H1 (cell line): ENCODE results near the gene MPP3. TPM values are rescaled to one million over a fixed set of nuclear protein-coding genes. Genes with fewer than 3 reads are reported as not detected.

Source experiments
- BCL11A ChIP-seq, 2 experiments: IDR thresholded peaks; one replicate each; pipeline ENCODE4 v1.6.1; 2011; ENCODE audit warnings: low read depth in 2 of 2, low read length in 2 of 2, mild to moderate bottlenecking in 2 of 2
- CEBPB ChIP-seq: IDR thresholded peaks from 2 replicates; pipeline ENCODE4 v1.6.1; 2012; ENCODE audit warnings: low read depth, low read length
- POLR2A ChIP-seq, 2 experiments: IDR thresholded peaks; 1 replicate in 1 of 2; 2 replicates in 1 of 2; pipeline ENCODE4 v1.6.1; 2011; ENCODE audit warnings: low read depth in 2 of 2, low read length in 2 of 2, mild to moderate bottlenecking in 2 of 2; ENCODE audit errors: control extremely low read depth in 1 of 2
- SAP30 ChIP-seq: fragments of 300-600 bp; sonication (generic); IDR thresholded peaks from 2 replicates; pipeline ENCODE4 v1.7.1; 2012; ENCODE audit warnings: low read length, moderate library complexity, mild to moderate bottlenecking, inconsistent platforms; ENCODE audit not compliant: insufficient read depth, insufficient replicate concordance
- SIX5 ChIP-seq: IDR thresholded peaks from 2 replicates; pipeline ENCODE4 v1.6.1; 2011; ENCODE audit warnings: mild to moderate bottlenecking, low read depth, low read length
- SUZ12 ChIP-seq: fragments of 200-600 bp; sonication (generic); IDR thresholded peaks from 2 replicates; pipeline ENCODE4 v1.6.1; 2012; ENCODE audit warnings: mild to moderate bottlenecking, inconsistent platforms, low read length, moderate library complexity, mixed read lengths
- TBP ChIP-seq: IDR thresholded peaks from 2 replicates; pipeline ENCODE4 v1.6.1; 2011; ENCODE audit warnings: low read depth, low read length, improper control_type of control experiment
- YY1 ChIP-seq: IDR thresholded peaks from 2 replicates; pipeline ENCODE4 v1.6.1; 2011; ENCODE audit warnings: low read depth, mild to moderate bottlenecking, low read length
- polyA plus RNA-seq, 7 experiments: library from polyadenylated mRNA; depleted of rRNA in 3 of 7; stranded (reverse) in 5 of 7; unstranded in 2 of 7; fragments of >200 nt in 5 of 7; fragments of 200-250 nt in 2 of 7; gene quantifications; 1 replicate in 5 of 7; 2 replicates in 1 of 7; 4 replicates in 1 of 7; pipeline versions ENCODE4 v1.2.1 to v1.2.3, GENCODE V29; 2011 to 2013; ENCODE audit warnings: missing spikeins in 2 of 7, mixed read lengths in 2 of 7
- total RNA-seq: library from RNA; stranded (reverse); fragmentation: NEBNext Ultra II Directional; extraction: Animal tissue kit (Norgen Biotek cat#: 25700); gene quantifications from 2 replicates; pipeline ENCODE4 v1.2.1, GENCODE V29; 2021
- TF ChIP-seq, protein P1 (sequence below): fragments of 300-600 bp; sonication (generic); IDR thresholded peaks from 2 replicates; pipeline ENCODE4 v1.7.1; 2012; ENCODE audit warnings: low read length, moderate library complexity, mild to moderate bottlenecking, inconsistent platforms; ENCODE audit not compliant: insufficient replicate concordance

The MPP3 gene
- total and polyA plus RNA-seq, 2 of the 8 experiments (the other 6 are each of a cell fraction or from before 2014, with no cell fraction given): 3.1 to 6.1 TPM

- TF ChIP-seq SAP30: no peak
- TF ChIP-seq, protein P1, sequence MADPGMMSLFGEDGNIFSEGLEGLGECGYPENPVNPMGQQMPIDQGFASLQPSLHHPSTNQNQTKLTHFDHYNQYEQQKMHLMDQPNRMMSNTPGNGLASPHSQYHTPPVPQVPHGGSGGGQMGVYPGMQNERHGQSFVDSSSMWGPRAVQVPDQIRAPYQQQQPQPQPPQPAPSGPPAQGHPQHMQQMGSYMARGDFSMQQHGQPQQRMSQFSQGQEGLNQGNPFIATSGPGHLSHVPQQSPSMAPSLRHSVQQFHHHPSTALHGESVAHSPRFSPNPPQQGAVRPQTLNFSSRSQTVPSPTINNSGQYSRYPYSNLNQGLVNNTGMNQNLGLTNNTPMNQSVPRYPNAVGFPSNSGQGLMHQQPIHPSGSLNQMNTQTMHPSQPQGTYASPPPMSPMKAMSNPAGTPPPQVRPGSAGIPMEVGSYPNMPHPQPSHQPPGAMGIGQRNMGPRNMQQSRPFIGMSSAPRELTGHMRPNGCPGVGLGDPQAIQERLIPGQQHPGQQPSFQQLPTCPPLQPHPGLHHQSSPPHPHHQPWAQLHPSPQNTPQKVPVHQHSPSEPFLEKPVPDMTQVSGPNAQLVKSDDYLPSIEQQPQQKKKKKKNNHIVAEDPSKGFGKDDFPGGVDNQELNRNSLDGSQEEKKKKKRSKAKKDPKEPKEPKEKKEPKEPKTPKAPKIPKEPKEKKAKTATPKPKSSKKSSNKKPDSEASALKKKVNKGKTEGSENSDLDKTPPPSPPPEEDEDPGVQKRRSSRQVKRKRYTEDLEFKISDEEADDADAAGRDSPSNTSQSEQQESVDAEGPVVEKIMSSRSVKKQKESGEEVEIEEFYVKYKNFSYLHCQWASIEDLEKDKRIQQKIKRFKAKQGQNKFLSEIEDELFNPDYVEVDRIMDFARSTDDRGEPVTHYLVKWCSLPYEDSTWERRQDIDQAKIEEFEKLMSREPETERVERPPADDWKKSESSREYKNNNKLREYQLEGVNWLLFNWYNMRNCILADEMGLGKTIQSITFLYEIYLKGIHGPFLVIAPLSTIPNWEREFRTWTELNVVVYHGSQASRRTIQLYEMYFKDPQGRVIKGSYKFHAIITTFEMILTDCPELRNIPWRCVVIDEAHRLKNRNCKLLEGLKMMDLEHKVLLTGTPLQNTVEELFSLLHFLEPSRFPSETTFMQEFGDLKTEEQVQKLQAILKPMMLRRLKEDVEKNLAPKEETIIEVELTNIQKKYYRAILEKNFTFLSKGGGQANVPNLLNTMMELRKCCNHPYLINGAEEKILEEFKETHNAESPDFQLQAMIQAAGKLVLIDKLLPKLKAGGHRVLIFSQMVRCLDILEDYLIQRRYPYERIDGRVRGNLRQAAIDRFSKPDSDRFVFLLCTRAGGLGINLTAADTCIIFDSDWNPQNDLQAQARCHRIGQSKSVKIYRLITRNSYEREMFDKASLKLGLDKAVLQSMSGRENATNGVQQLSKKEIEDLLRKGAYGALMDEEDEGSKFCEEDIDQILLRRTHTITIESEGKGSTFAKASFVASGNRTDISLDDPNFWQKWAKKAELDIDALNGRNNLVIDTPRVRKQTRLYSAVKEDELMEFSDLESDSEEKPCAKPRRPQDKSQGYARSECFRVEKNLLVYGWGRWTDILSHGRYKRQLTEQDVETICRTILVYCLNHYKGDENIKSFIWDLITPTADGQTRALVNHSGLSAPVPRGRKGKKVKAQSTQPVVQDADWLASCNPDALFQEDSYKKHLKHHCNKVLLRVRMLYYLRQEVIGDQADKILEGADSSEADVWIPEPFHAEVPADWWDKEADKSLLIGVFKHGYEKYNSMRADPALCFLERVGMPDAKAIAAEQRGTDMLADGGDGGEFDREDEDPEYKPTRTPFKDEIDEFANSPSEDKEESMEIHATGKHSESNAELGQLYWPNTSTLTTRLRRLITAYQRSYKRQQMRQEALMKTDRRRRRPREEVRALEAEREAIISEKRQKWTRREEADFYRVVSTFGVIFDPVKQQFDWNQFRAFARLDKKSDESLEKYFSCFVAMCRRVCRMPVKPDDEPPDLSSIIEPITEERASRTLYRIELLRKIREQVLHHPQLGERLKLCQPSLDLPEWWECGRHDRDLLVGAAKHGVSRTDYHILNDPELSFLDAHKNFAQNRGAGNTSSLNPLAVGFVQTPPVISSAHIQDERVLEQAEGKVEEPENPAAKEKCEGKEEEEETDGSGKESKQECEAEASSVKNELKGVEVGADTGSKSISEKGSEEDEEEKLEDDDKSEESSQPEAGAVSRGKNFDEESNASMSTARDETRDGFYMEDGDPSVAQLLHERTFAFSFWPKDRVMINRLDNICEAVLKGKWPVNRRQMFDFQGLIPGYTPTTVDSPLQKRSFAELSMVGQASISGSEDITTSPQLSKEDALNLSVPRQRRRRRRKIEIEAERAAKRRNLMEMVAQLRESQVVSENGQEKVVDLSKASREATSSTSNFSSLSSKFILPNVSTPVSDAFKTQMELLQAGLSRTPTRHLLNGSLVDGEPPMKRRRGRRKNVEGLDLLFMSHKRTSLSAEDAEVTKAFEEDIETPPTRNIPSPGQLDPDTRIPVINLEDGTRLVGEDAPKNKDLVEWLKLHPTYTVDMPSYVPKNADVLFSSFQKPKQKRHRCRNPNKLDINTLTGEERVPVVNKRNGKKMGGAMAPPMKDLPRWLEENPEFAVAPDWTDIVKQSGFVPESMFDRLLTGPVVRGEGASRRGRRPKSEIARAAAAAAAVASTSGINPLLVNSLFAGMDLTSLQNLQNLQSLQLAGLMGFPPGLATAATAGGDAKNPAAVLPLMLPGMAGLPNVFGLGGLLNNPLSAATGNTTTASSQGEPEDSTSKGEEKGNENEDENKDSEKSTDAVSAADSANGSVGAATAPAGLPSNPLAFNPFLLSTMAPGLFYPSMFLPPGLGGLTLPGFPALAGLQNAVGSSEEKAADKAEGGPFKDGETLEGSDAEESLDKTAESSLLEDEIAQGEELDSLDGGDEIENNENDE: no peak
- TF ChIP-seq SUZ12: no peak
- no peak for TF ChIP-seq POLR2A (IDR thresholded peaks at IDR 0.05; ENCODE audit: control extremely low read depth in 1 of 2, low read depth in 2 of 2, low read length in 2 of 2)
- no peak for TF ChIP-seq YY1
- no peak for TF ChIP-seq SIX5
- TF ChIP-seq BCL11A (IDR thresholded peaks at IDR 0.05; ENCODE audit: low read depth in 2 of 2, low read length in 2 of 2): no peak
- no peak for TF ChIP-seq TBP
- TF ChIP-seq CEBPB: no peak
Measured at GRCh38 chr17:43877451-43878155, 44.7 kb upstream of the MPP3 start (continued).
